HG03571 (cell line): ENCODE data around the gene KCNH6.

ENCODE experiments used
- ATAC-seq: cut with Tn5 transposase; IDR thresholded peaks from one replicate; pipeline ENCODE4 v1.9.1; 2021; ENCODE audit not compliant: unreplicated experiment

KCNH6 gene

DNA sequence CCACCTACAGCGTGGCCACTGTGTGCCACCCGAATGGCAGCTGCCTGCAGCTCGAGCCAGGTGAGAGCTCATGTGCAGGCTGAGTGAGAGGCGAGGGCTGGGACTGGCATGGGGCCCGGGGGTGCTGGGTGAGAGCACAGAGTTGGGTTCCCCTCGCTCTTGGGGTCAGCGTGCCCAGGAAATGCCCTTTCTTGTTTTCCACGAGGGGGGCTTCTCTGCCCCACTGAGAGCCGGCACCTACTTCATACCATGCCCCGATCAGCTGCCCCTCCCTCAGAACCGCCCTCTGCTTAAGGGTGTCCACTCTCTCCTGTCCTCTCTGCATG is 36.2 kb upstream of the KCNH6 start:
- no peak for ATAC-seq

- no peak for ATAC-seq
Measured at GRCh38 chr17:63488851-63489250, 34.3 kb upstream of the KCNH6 start.

DNA sequence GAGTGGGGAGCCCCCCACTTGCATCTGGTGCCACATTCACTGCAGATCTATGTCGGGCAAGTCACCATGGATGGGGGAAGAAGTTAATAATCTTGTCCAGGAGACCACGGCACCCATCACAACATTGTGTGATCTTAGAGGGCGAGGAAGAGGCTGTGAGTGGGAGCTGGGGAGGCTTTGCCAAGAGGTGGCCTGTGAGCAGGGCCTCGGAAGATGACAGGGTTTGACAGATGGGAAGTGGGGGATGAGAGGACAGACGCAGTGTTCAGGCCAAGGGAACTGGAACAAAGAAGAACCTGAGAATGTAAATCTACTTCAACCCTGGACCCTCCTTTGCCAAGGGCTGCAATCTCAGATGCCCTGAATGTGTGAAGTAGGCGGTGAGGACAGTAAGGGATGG is 33.9 kb upstream of the KCNH6 start:
- ATAC-seq: no peak

- ATAC-seq: no peak
Measured at GRCh38 chr17:63490329-63490728, 32.8 kb upstream of the KCNH6 start.

GRCh38 chr17:63490858-63491400 is 32.2 kb upstream of the KCNH6 start:
- ATAC-seq: no peak

DNA sequence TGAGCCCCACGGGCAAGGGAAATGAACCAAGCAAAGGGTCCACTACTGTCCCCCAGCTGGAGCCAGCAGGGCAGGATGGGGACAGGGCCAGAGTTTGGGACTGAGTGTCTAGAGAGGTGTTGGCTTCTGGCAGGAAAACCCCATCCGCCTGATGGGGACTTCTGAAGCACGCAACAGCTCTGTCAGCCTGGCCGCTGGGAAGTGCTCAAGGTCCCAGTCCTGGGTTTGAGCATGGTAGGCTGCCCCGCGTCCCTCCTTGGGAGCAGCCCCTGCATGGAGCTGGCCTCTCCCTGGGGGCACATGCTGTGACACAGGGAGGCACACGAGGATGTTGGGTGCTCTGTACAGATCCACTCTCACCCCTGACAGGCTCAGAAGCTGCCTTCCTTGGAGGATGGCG is 31.7 kb upstream of the KCNH6 start:
- ATAC-seq: no peak

- no peak for ATAC-seq
Measured at GRCh38 chr17:63491977-63492618, 31.1 kb upstream of the KCNH6 start.

- ATAC-seq: no peak
Measured at GRCh38 chr17:63492940-63493339, 30.2 kb upstream of the KCNH6 start.

- no peak for ATAC-seq
Measured at GRCh38 chr17:63493411-63493810, 29.7 kb upstream of the KCNH6 start.

- no peak for ATAC-seq
Measured at GRCh38 chr17:63494300-63494928, 28.7 kb upstream of the KCNH6 start.

DNA sequence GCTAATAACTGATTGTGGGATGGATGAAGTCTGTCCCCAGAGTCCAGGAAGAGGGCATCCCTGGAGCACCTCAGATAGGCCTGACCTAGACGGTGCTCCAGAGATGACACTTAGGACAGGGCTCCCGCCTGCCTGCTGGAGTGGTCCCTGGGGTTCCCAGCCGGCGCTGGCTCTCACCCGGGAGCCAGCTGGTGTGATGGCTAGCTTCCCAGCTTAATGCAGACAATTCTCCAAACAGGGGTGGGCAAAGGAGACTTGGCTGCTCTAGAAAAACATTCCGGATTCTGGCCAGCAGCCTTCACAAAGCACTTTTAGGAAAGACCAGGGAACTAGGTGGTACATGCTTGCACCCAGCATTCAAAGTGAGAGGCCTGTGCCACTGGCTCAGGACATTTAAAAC is 27.7 kb upstream of the KCNH6 start:
- ATAC-seq: no peak

DNA sequence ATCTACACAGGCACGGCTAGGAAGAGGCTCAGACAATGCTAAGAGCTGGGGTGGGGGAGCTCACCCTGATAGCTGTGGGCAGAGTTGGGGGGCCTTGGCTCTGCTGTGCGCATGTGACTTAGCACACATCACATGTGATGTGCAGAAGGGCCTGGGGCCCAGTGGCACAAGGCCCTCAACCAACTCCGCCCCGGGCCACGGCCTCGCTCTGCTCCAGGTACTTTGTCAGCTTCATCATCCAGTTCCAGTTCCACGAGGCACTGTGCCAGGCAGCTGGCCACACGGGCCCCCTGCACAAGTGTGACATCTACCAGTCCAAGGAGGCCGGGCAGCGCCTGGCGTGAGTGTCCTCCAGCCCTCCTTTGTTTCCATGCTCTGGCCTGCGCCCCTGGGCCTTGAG is 27.0 kb upstream of the KCNH6 start:
- ATAC-seq: no peak

DNA sequence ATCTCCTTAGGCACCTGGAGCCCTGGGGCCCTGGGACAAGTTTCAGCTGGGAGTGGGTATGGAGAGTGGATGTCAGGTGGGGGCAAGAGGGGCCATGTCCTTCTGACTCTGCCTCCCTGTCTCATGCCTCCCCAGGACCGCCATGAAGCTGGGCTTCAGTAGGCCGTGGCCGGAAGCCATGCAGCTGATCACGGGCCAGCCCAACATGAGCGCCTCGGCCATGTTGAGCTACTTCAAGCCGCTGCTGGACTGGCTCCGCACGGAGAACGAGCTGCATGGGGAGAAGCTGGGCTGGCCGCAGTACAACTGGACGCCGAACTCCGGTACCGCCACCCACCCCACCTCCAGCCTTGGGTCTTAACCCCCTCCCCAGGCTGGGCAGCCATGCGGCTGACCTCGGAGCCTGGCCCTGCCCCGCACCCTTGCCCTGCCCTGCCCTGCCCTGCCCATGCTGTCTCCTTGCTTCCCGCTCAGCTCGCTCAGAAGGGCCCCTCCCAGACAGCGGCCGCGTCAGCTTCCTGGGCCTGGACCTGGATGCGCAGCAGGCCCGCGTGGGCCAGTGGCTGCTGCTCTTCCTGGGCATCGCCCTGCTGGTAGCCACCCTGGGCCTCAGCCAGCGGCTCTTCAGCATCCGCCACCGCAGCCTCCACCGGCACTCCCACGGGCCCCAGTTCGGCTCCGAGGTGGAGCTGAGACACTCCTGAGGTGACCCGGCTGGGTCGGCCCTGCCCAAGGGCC is 26.3 kb upstream of the KCNH6 start:
- no peak for ATAC-seq

DNA sequence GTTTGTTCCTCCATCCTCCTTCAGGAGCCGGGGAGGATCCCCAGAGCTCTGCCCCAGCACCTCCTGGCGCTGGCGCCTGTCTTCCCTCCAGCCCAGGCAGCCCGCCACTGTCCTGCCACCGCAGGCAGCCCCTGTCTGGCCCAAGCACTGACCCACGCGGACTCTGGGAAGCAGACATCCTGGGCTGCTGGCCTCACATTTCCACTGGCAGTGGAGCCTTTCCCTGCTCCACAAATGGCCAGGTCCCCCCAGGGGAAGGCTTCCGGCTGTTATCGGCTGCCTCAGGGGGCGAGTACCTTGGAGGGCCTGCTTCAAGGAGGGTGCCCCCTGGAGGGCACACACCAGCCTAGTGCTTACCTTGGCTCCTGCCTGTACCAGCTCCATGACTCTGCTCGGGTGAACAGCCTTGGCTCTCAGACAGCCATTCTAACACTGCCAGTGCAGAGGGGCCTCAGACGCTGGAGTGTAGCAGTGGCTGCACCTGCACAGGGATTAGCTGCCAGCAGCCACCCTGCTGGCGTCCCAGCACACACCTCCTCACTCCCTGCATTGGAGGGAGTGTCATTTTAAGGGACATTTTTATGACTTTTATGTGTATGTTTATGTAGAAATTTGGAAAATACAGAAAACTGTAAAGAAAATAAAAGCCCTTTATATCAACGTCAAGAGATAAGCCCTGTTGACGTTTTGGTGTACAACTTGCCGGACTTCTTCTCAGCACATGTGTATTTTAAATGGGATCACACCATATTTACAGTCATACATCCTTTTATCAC is 25.3 kb upstream of the KCNH6 start:
- no peak for ATAC-seq

DNA sequence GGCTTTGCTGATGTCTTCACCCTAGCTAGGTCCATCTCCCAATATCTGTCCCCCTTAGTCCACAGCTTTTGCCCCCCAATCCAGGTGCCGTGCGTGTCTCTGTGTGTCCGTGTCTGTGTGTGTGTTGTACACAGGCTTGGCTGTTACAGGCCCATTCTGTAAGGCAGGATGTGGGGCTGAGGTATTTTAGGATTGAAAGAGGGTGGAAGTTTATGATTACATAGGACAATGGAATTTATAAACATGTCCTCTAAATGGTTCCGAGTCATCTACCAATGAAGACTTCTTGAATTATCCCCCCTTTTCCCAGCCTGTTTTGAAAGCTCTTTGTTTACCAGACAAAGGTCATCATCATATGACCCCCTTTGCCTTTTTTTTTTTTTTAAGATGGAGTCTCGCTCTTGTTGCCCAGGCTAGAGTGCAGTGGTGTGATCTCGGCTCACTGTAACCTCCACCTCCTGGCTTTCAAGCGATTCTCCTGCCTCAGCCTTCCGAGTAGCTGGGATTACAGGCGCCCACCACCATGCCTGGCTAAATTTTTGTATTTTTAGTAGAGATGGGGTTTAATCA is 24.4 kb upstream of the KCNH6 start:
- no peak for ATAC-seq

DNA sequence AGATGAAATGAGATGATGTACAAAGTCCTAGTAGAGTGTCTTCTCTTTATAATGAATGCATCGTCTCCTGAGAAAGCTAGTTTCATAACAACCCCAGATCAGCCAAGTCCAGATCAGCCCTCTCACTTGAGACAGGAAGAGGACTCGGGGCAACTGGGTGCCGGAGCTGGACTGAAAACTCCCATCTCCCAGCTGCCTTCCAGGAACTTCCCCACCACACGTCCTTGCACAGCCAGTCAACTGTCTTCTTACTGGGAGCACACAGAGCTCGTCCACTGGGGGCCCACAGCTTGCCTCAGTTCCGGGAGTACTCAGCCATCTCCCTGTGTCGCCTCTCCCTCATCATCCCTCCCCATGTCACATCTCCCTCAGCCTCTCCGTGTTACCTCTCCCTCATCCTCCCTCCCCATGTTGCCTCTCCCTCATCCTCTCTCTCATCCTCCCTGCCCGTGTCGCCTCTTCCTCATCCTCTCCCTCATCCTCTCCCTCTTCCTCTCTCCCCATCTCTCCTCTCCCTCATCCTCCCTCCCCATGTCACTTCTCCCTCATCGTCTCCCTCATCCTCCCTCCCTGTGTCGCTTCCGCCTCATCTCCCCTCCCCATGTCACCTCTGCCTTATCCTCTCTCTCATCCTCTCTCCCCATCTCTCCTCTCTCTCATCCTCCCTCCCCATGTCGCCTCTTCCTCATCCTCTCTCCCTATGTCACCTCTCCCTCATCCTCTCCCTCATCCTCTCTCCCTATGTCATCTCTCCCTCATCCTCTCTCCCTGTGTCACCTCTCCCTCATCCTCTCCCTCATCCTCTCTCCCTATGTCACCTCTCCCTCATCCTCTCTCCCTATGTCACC is 22.4 kb upstream of the KCNH6 start:
- ATAC-seq: no peak

DNA sequence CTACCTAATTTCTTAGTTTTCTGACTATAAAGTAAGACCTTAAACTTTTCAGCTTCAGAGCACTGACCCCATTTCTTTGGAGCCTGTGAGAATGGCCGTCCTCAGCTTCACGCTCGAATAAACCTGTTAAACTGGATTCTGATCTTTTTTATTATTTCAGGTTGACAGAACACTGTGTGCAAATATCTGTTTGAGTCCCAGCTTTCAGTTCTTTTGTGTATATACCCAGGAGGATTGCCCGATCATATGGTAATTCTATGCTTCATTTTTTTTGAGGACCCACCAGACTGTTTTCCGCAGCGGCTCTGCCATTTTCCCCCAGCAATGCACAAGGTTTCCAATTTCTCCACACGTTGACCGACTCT is 19.8 kb upstream of the KCNH6 start:
- no peak for ATAC-seq

GRCh38 chr17:63504261-63504660 is 18.9 kb upstream of the KCNH6 start:
- ATAC-seq: no peak

DNA sequence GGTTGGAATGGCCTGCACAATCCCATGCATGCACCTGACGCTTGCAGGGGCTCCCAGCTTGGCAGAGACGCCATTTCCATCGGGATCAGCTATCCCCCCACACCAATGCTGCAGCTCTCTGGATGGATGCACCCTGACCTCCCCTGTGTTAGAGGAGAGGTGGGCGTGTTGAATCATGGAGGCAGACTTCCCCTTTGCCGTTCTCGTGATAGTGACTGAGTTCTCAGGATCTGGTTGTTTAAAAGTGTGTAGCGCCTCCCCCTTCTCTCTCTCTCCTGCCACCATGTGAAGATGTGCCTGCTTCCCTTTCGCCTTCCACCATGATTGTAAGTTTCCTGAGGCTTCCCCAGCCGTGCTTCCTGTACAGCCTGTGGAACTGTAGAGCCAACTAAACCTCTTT is 17.8 kb upstream of the KCNH6 start:
- ATAC-seq: no peak

GRCh38 chr17:63506627-63507026 is 16.5 kb upstream of the KCNH6 start:
- no peak for ATAC-seq
